GM18498 (cell line): ENCODE measurements around the gene SCUBE1.
"Not testable (repeated sequence)": the region's sequence is repeated elsewhere in the genome, so short reads cannot be mapped to it uniquely, and the experiment has no call there.

Experiments
- ATAC-seq: cut with Tn5 transposase; IDR thresholded peaks from one replicate; pipeline ENCODE4 v1.9.1; 2021; ENCODE audit warnings: mild to moderate bottlenecking, moderate library complexity; ENCODE audit not compliant: unreplicated experiment

SCUBE1 gene

GRCh38 chr22:43360576-43360975, 17.4 kb upstream of the SCUBE1 start:
- ATAC-seq: no peak

- ATAC-seq: no peak
These were observed 13.7 kb upstream of the SCUBE1 start for GRCh38 chr22:43356881-43357280.

DNA sequence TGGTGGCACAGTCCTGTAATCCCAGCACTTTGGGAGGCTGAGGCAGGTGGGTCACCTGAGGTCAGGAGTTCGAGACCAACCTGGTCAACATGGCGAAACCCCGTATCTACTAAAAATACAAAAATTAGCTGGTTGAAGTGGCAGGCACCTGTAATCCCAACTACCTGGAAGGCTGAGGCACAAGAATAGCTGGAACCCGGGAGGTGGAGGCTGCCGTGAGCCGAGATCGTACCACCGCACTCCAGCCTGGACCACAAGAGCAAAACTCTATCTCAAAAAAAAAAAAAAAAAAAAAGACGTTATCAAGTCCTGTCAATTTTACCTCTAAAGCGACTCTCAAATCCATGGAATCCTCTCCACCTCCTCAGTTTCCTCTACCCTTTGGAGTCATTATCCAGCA, 12.5 kb upstream of the SCUBE1 start:
- not testable (repeated sequence) for ATAC-seq

DNA sequence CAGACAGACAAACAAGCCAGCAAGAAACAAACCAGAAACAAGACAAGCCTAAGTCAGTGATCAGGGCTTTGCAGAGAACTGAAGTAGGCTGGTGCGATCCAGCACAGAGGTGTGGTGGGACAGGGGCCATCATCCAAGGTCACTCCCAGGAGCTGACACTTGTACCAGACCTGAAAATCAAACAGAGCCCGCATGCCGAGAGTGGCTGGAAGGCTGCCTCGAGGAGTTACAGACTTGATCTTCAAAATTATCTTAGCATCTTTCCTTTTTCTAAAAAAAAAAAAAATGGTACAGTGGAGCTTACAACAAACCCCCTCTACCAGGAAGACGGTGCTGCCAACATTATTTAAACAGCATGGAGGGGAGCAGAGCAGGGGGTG, 8.8 kb upstream of the SCUBE1 start:
- ATAC-seq: no peak

- ATAC-seq: no peak
These were observed 6.5 kb upstream of the SCUBE1 start for GRCh38 chr22:43349636-43350035.

- ATAC-seq: no peak
These were observed 3.4 kb upstream of the SCUBE1 start for GRCh38 chr22:43346521-43346929.

GRCh38 chr22:43345761-43346301, 2.7 kb upstream of the SCUBE1 start:
- ATAC-seq: no peak

GRCh38 chr22:43345356-43345755, 2.2 kb upstream of the SCUBE1 start:
- ATAC-seq: no peak

GRCh38 chr22:43344520-43344787, 1.3 kb upstream of the SCUBE1 start:
- ATAC-seq: no peak

GRCh38 chr22:43343670-43344519, 723 bp upstream of the SCUBE1 start:
- no peak for ATAC-seq

DNA sequence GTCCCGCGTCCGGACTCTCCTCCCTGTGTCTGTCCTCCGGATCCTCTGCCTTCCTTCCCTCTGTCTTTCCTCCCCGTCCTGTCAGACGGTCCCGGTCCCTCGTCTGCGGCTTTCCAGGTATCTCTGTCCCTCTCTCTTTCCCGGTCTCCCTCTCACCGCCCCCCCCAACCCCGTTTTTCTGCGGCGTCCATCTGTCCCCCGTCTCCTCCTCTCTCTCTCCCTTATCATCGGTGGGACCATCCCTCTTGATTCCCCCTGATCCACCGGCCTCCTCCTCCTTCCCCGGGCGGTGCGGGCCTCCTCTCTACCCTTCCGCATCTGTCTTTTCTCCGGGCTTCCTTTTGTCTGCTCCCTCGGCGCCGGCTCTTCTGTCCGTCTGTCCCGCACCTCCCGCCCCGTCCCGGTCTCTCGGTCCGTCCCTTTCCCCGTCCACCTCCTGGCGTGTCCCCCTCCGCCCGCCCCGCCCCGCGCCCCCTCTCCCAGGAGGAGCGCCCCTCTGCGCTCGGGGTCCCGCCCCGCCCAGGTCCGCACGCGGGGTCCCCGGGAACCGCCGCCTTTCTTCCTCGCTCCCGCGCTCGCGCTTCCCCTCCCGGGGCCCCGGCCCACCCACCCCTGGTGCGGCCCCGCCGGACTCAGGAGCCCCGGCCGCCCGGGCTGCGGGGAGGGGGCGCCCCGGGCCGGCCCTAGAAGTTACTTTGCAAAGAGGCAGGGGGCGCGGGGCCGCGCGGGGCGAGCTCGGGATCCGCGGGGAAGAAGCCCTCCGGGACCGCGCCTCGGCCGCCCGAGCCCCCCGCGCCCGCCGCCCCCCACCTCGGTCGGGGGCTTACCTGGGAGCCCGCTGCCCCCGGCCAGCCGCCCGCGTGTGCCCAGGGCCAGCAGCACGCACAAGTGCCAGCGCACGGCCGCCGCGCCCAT, 568 bp downstream of the SCUBE1 start:
- no peak for ATAC-seq

DNA sequence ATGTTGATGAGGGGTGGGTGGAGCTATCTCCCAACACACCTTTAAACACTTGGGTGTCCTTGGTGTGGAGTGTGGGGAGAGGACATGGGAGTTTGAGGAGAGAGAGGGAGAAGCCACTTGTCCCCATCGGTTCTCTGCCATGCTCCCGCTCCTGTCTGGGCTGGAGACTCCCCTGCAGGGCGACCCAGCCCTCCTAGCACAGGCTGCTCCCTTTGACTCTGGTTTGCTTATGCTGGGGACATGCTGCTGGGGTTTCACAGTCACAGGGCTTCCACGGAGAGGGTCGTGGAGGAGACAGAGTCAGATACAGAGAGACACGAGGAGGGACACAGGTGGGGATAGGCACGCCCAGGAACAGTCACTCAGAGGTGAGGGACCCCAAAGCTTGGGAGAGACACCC, 1.6 kb downstream of the SCUBE1 start:
- no peak for ATAC-seq

DNA sequence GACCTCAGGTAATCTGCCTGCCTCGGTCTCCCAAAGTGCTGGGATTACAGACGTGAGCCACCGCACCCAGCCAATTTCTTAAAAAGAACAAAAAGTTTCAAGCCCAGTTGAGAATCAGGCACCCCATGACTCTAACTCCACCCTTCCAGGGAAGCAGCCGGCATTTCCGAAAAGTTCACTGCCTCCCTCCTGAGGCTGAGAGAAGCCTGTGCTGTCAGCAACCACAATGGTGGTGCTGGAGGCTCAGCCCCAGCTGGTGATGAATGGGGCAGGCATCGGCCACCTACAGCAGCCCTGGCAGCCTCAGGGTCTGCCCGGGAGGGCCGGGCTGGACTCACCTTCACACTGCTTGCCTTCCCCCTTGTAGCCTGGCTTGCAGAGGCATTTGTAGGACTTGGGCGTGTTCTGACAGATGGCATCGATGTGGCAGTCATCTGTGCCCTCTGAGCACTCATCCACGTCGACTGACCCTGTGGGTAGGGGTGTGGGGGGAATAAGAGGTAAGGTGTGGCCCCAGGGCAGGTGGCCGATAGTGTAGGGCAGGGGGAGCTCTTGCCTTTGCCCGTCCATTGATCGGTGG, 4.3 kb downstream of the SCUBE1 start:
- no peak for ATAC-seq

- no peak for ATAC-seq
These were observed 5.2 kb downstream of the SCUBE1 start for GRCh38 chr22:43337946-43338345.

- ATAC-seq: no peak
These were observed 5.8 kb downstream of the SCUBE1 start for GRCh38 chr22:43337385-43337784.

DNA sequence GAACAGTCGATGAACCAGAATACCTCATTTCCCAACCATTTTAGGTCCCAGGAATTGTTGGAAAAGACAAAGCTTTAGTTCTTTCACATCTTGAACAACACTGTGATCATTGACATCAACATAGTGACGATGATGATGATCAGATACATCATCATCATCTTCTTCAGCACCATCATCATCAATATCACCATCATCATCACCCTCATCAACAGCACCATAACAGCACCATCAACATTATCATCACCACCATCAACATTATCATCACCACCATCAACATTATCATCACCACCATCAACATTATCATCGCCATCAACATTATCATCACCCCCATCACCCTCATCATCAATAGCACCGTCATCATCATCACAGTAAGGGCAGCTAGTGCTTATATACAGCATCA, 8.8 kb downstream of the SCUBE1 start:
- ATAC-seq: no peak

GRCh38 chr22:43333978-43334377, 9.2 kb downstream of the SCUBE1 start:
- no peak for ATAC-seq

DNA sequence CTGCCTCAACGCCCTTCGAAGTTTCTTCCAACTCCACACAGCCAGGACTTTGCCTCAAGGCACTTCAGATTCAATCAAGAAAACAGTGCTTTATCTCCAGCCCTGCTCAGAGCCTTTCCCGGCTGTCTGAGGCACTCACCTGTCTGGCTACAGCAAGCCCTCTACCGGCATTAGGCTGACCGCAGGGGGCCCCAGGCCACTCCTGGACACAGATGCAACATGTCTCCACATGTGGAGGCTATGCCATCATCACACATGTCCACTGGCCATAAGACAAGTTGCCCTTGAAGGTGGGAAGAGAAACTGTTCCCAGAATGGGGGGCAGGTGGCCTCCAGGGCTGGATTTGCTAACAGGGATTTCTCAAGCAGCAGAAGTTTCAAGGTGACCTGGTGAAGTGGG, 10.0 kb downstream of the SCUBE1 start:
- ATAC-seq: no peak

DNA sequence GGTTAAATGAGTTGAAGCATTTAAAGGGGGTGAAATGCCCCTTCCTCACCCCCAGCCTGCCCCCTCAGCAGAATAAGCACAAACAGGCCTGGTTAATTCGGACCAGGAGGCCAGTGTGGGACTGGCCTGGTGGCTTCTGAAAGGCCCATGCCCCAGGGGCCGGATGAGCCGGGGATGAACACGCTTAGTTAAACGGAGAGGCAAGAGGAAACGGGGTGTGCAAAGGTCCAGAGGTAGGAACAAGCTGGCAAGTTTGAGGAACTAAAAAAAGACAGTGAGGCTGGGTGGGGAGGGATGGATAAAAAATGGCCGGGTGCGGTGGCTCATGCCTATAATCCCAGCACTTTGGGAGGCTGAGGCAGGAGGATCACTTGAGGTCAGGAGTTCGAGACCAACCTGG, 11.5 kb downstream of the SCUBE1 start:
- ATAC-seq: no peak

GRCh38 chr22:43331069-43331451, 12.1 kb downstream of the SCUBE1 start:
- no peak for ATAC-seq

DNA sequence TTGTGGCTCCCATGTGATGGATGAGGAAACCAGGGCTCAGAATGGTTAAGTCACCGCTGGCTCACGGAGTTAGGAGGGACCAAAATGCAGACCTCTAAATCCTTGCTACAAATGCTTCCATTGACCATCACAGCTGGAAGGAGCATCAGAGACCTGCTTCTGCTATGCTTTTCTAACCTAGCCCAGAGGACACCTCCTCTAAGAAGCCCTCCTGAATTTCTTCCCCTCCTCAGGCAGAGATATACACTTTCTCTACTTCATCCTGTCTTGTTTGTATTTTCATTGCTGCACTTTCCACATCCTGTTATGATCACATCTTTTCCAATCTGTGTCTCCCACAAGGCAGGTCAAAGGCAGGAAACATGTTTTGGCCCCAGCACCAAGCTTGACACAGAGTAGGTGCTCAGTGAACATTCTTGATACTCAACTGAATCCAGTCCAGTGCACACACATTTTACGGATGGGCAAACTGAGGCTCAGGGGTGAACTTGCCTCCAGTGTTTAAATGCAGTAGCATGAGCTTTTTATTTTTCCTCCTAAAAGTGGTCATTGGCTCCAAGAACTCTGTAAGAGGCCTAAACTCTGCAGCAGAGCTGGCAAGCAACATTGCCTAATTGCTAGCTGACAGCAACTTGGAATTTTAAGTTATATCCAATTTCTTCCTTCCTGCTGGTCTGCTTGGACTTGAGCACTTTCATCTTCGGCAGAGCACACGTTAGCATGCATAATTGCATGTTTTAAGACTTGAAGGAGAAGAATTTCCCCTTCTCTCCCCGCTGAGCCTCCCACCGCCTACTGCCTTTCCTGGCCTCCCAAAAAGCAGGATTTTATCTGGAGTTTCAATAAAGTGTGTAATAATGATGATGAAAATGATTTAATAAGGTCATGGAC, 12.7 kb downstream of the SCUBE1 start:
- ATAC-seq: no peak
